Fibroblast of lung (primary cell): ENCODE results near the gene LRTM1. TPM values are rescaled to one million over a fixed set of nuclear protein-coding genes. Genes with fewer than 3 reads are reported as not detected.
A peak's percentile ranks its signal among the peaks of the same experiment; 100 is the strongest.

Source experiments
- DNase-seq, 2 donors: peaks; one replicate each; pipeline versions ENCODE4 v3.0.0 to v3.0.0-alpha.2; 2010; ENCODE audit warnings: low read depth in 2 of 2
- H2AFZ ChIP-seq: 2 replicates; pipeline ENCODE4 v1.5.1; 2012; ENCODE audit warnings: low read length, control low read depth, inconsistent platforms
- H3K27ac ChIP-seq: 2 replicates; pipeline ENCODE4 v1.5.1; 2011; ENCODE audit warnings: low read length, control low read depth; ENCODE audit not compliant: insufficient read depth
- H3K27me3 ChIP-seq: 2 replicates; pipeline ENCODE4 v1.5.1; 2011; ENCODE audit warnings: mild to moderate bottlenecking, low read length; ENCODE audit not compliant: control insufficient read depth, insufficient read depth
- H3K36me3 ChIP-seq: 2 replicates; pipeline ENCODE4 v1.5.1; 2011; ENCODE audit warnings: low read length; ENCODE audit not compliant: control insufficient read depth, insufficient read depth
- H3K4me1 ChIP-seq: 2 replicates; pipeline ENCODE4 v1.5.1; 2011; ENCODE audit warnings: low read length; ENCODE audit not compliant: control insufficient read depth, insufficient read depth; ENCODE audit errors: extremely low read depth
- H3K4me2 ChIP-seq: 2 replicates; pipeline ENCODE4 v1.5.1; 2011; ENCODE audit warnings: low read length, control low read depth; ENCODE audit not compliant: insufficient read depth; ENCODE audit errors: extremely low read depth
- H3K4me3 ChIP-seq, 4 experiments: fragments of 200-600 bp in 1 of 4; sonication (generic) in 1 of 4; replicated peaks in 1 of 4; 2 replicates each; pipeline ENCODE4 v1.5.1; 2011 to 2016; ENCODE audit warnings: low read length in 4 of 4, low read depth in 3 of 4, mild to moderate bottlenecking in 3 of 4, control low read depth in 2 of 4, inconsistent platforms in 1 of 4, mixed read lengths in 1 of 4; ENCODE audit not compliant: insufficient read depth in 1 of 4; ENCODE audit errors: control extremely low read depth in 1 of 4
- H3K79me2 ChIP-seq: 2 replicates; pipeline ENCODE4 v1.5.1; 2012; ENCODE audit warnings: mild to moderate bottlenecking, low read length, inconsistent platforms; ENCODE audit not compliant: control insufficient read depth, insufficient read depth
- H3K9ac ChIP-seq: 2 replicates; pipeline ENCODE4 v1.5.1; 2011; ENCODE audit warnings: mild to moderate bottlenecking, low read length, control low read depth; ENCODE audit not compliant: insufficient read depth
- H3K9me3 ChIP-seq: 2 replicates; pipeline ENCODE4 v1.5.1; 2012; ENCODE audit warnings: low read depth, low read length; ENCODE audit not compliant: control insufficient read depth, insufficient read depth
- H4K20me1 ChIP-seq: 2 replicates; pipeline ENCODE4 v1.5.1; 2011; ENCODE audit warnings: low read length; ENCODE audit not compliant: control insufficient read depth, insufficient read depth; ENCODE audit errors: extremely low read depth
- CTCF ChIP-seq, 2 donors: IDR thresholded peaks in 1 of 2; conservative IDR thresholded peaks in 1 of 2; 1 replicate in 1 of 2; 2 replicates in 1 of 2; pipeline ENCODE4 v1.5.1; 2011 to 2012; ENCODE audit warnings: low read length in 2 of 2, control low read depth in 1 of 2, inconsistent platforms in 1 of 2, low read depth in 1 of 2, mild to moderate bottlenecking in 1 of 2
- EZH2 ChIP-seq: IDR thresholded peaks from 2 replicates; pipeline ENCODE4 v1.5.1; 2012; ENCODE audit warnings: low read length, control low read depth, mild to moderate bottlenecking; ENCODE audit errors: missing control alignments
- polyA plus RNA-seq, 2 donors: library from polyadenylated mRNA; depleted of rRNA in 1 of 2; stranded (reverse) in 1 of 2; unstranded in 1 of 2; fragments of >200 nt; gene quantifications; 2 replicates each; pipeline ENCODE4 v1.2.1, GENCODE V29; 2011 to 2012; ENCODE audit warnings: missing spikeins in 1 of 2
- total RNA-seq: library from RNA; depleted of rRNA; stranded (reverse); fragments of >200 nt; gene quantifications from 2 replicates; pipeline ENCODE4 v1.2.1, GENCODE V29; 2014

The LRTM1 gene
- total and polyA plus RNA-seq, 2 donors (not counting 1 experiment from before 2014, with no cell fraction given) = 0.43 TPM; not detected in 1

GRCh38 chr3:54955496-54955895, 27.6 kb upstream of the LRTM1 start:
- no peaks in the 10 kb centered on the region for H3K79me2 ChIP-seq
- H3K27ac ChIP-seq = no peak overlapping the region
- peaks cover 17% of the 10 kb centered on the region for H3K4me1 ChIP-seq
- H2AFZ ChIP-seq = no peak overlapping the region
- H3K36me3 ChIP-seq = no peaks in the 10 kb centered on the region
- no peak overlapping the region for H3K4me3 ChIP-seq
- no peak for TF ChIP-seq CTCF (conservative IDR thresholded peaks at IDR 0.05 in 1 of 2, IDR thresholded peaks at IDR 0.05 in 1 of 2; ENCODE audit: low read depth in 1 of 2, low read length in 2 of 2)
- H3K27me3 ChIP-seq = no peaks in the 10 kb centered on the region
- H3K9me3 ChIP-seq = no peaks in the 10 kb centered on the region
- no peaks in the 10 kb centered on the region for H4K20me1 ChIP-seq
- H3K9ac ChIP-seq = no peak overlapping the region
- no peak for DNase-seq
- no peak overlapping the region for H3K4me2 ChIP-seq

GRCh38 chr3:54954521-54954920, 26.7 kb upstream of the LRTM1 start:
- no peaks in the 10 kb centered on the region for H3K9me3 ChIP-seq
- H4K20me1 ChIP-seq = no peaks in the 10 kb centered on the region
- no peaks in the 10 kb centered on the region for H3K27me3 ChIP-seq
- H3K4me3 ChIP-seq = no peak overlapping the region
- DNase-seq = peak in 1 of 2 donors; percentile 40
- no peak overlapping the region for H2AFZ ChIP-seq
- TF ChIP-seq EZH2 = no peak
- TF ChIP-seq CTCF (conservative IDR thresholded peaks at IDR 0.05 in 1 of 2, IDR thresholded peaks at IDR 0.05 in 1 of 2; ENCODE audit: low read depth in 1 of 2, low read length in 2 of 2) = no peak
- H3K79me2 ChIP-seq = no peaks in the 10 kb centered on the region
- H3K4me2 ChIP-seq = no peak overlapping the region
- no peaks in the 10 kb centered on the region for H3K36me3 ChIP-seq
- H3K9ac ChIP-seq = no peak overlapping the region
- H3K4me1 ChIP-seq = peaks cover 15% of the 10 kb centered on the region
- peak overlapping the region; percentile 57 for H3K27ac ChIP-seq

- no peaks in the 10 kb centered on the region for H3K79me2 ChIP-seq
- H3K27me3 ChIP-seq = no peaks in the 10 kb centered on the region
- no peaks in the 10 kb centered on the region for H4K20me1 ChIP-seq
- no peak overlapping the region for H3K4me2 ChIP-seq
- H3K9ac ChIP-seq = no peak overlapping the region
- peaks cover 15% of the 10 kb centered on the region for H3K4me1 ChIP-seq
- H2AFZ ChIP-seq = no peak overlapping the region
- no peaks in the 10 kb centered on the region for H3K9me3 ChIP-seq
- TF ChIP-seq CTCF (conservative IDR thresholded peaks at IDR 0.05 in 1 of 2, IDR thresholded peaks at IDR 0.05 in 1 of 2; ENCODE audit: low read depth in 1 of 2, low read length in 2 of 2) (no peak), EZH2 (no peak)
- H3K36me3 ChIP-seq = no peaks in the 10 kb centered on the region
- H3K4me3 ChIP-seq = no peak overlapping the region
- DNase-seq = peak; percentile 53 to 96
- H3K27ac ChIP-seq = peak overlapping the region; percentile 57
Observed at GRCh38 chr3:54954022-54954421, 26.2 kb upstream of the LRTM1 start.
